ENCODE data around the gene GSPT2. TPM values are rescaled to one million over a fixed set of nuclear protein-coding genes. Genes with fewer than 3 reads are reported as not detected.

GSPT2 gene
- total RNA-seq, 2 donors from 2014 or later, result 8.7 to 9.4 TPM

Other genes starting within 250 kb of the GSPT2 start
- under 1 TPM; 0.15 to 0.18 TPM for gene NUDT11, start 246.8 kb upstream of the GSPT2 start, total RNA-seq
- not detected for gene CENPVL3, start 124.5 kb upstream of the GSPT2 start, total RNA-seq
- not detected for gene CENPVL2, start 60.6 kb upstream of the GSPT2 start, total RNA-seq
- not detected for gene CENPVL1, start 32.9 kb upstream of the GSPT2 start, total RNA-seq
- gene MAGED1, start 150.2 kb downstream of the GSPT2 start, total RNA-seq, result 100 to 1,000 TPM in 1 of 2 donors, 10 to 100 TPM in 1; 73.8 to 104 TPM

Measured in left cardiac atrium (tissue), 2 donors.